GM19238 (cell line): ENCODE measurements around the gene NIN.
A peak's percentile ranks its signal among the peaks of the same experiment; 100 is the strongest.
"Not testable (repeated sequence)": the region's sequence is repeated elsewhere in the genome, so short reads cannot be mapped to it uniquely, and the experiment has no call there.

Source experiments
- DNase-seq: peaks from one replicate; pipeline ENCODE4 v3.0.0; 2011; ENCODE audit warnings: low spot score; ENCODE audit not compliant: insufficient read length

NIN gene

GRCh38 chr14:50718949-50719348, 112.0 kb downstream of the NIN start:
- no peak for DNase-seq

DNA sequence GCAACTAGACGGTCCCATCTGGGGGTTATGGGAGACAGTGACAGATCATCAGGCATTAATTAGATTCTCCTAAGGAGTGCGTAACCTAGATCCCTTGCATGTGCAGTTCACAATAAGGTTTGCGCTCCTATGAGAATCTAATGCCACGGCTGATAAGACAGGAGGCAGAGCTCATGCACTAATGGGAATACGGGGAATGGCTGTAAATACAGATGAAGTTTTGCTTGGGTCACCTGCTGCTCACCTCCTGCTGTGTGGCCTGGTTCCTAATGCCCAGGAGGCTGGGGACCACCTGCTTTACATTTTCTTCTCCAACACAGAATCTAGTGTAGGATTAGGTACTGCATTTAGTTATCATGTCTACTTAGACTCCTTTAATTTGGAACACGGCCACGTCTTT, 113.2 kb downstream of the NIN start:
- no peak for DNase-seq

DNA sequence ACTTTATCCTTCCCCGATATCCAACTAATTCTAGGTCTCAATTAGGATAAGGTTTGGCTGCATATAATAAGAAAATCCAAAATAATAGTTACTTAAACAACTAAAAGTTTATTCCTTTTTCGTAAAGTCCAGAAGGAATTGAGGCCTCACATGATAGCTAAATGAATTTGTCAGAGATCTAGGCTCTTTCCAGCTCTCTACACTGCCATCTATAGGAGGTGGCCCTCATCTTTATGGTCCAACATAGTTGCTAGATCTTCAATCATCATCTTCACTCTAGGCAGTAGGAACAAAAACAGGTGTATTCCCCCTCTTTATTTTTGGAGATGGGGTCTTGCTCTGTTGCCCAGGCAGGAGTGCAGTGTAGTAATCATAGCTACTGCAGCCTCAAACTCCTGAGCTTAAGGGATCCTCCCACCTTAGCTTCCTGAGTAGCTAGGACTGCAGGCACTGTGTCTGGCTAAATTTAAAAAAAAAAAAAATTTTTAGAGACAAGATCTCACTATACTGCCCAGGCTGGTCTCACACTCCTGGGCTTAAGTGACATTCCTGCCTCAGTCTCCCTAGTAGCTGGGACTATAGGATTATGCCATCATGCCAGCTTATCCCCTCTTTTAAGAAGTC, 116.4 kb downstream of the NIN start:
- peak; percentile 22 for DNase-seq

- no peak for DNase-seq
These were observed 119.9 kb downstream of the NIN start for GRCh38 chr14:50711043-50711442.

- no peak for DNase-seq
These were observed 125.9 kb downstream of the NIN start for GRCh38 chr14:50705026-50705593.

GRCh38 chr14:50704454-50705010, 126.4 kb downstream of the NIN start:
- DNase-seq = no peak

- DNase-seq = no peak
These were observed 133.2 kb downstream of the NIN start for GRCh38 chr14:50697659-50698290.

DNA sequence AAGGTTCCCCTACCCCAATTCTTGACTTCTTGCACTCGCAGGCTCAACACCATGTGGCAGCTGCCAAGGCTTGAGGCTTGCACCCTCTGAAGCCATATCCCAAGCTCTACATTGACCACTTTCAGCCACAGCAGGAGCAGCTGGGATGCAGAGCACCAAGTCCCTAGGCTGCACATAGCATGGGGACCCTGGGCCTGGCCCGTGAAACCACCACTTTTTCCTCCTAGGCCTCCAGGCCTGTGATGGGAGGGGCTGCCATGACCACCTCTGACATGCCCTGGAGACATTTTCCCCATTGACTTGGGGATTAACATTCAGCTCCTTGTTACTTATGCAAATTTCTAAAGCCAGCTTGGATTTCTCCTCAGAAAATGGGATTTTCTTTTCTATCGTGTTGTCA, 136.7 kb downstream of the NIN start:
- not testable (repeated sequence) for DNase-seq

- no peak for DNase-seq
These were observed 142.1 kb downstream of the NIN start for GRCh38 chr14:50688875-50689274.

DNA sequence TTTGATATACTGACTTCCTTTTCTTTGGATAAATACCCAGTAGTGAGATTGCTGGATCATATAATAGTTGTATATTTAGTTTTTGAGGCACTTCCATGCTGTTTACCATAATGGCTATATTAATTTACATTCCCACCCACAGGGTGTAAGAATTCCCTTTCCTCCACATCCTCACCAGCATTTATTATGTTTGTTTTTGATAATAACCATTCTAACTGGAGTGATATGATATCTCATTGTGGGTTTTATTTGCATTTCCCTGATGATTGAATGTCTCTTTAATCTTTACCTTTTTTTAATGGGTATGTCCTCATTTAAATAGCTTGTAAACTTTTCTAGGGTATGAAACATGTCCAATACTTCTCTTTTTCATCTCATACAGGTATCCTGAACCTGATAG, 151.3 kb downstream of the NIN start:
- no peak for DNase-seq

- DNase-seq = no peak
These were observed 152.8 kb downstream of the NIN start for GRCh38 chr14:50678163-50678562.

GRCh38 chr14:50677527-50678063, 153.4 kb downstream of the NIN start:
- no peak for DNase-seq

DNA sequence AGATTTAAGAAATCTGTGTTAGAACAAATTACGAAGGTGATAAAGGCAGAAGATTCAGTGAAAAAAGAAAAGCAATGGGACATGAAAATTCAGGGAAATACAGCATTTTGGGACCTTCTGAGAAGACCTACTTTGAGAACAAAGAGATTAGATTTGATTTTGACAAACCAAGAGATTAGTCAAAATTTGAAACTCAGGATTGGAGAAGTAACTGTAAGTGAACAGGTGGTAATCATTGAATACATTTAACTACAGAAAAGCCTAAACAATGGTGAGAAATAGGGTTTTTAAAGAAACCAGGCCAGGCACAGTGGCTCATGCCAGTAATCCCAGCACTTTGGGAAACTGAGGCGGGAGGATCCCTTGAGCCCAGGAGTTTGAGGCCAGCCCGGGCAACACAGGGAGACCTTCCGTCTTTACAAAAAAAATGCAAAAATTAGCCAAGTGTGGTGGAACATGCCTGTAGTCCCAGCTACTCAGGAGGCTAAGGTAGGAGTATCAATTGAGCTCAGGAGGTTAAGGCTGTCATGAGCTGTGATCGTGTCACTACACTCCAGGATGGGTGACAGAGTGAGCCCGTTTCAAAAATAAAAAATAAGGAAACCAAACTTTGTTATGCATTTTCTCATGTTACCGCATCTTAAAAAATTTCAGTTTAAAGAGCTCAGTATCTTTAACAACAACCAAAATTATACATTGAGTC, 154.0 kb downstream of the NIN start:
- DNase-seq = no peak

DNA sequence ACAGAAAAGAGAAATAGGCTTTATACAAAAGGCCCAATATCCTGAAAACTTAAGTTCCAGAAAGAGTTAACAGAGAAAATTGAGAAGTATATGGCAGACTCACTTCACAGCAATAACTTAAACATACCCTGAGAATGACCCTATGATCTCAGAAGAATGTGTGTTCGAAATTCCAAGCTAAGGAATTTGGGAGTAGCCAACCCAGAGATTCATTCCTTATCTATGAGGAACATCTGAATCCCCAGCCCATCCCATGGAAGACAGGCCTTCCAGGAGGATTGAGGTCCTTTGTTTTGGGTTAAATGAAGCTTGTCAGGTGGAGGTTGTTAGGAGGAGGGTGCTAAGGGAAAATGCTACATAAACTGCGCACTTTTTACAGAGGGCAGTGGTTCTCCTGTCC, 155.4 kb downstream of the NIN start:
- DNase-seq = no peak

GRCh38 chr14:50670866-50671256, 160.1 kb downstream of the NIN start:
- no peak for DNase-seq

DNA sequence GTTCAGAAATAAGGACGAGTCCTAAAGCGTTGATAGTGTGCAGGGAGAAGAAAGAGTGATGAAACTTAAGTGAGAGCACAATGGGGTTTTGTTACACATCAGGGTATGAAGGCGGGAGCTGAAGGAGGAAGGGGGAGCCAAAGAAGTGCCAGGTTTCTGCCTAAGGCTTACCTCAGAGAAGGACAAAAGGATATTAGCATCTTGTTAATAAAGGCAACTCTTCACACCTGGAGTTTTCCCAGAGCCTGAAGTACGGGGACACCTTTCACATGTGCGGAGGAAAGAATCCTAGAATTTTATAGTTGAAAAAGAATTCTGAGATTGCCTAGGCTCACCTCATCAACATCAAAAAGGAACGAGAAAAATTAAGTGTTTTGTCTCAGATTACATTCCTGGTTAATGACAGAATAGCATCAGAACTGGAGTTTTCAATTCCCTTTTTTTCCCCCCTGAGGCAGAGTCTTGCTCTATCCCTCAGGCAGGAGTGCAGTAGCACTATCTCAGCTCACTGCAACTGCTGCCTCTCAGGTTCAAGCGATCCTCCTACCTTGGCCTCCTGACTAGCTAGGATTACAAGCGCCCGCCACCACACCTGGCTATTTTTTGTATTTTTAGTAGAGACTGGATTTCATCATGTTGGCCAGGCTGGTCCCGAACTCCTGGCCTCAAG, 160.6 kb downstream of the NIN start:
- DNase-seq = no peak
